Activated CD8-positive, alpha-beta T cell treated with anti-CD3 and anti-CD28 coated beads for 36 hours (primary cell): ENCODE results near the gene DKKL1. TPM values are rescaled to one million over a fixed set of nuclear protein-coding genes. Genes with fewer than 3 reads are reported as not detected.
A peak's percentile ranks its signal among the peaks of the same experiment; 100 is the strongest.

Experiments
- ATAC-seq: fragments of 200-7000 bp; cut with Tn5 transposase; one replicate; pipeline ENCODE4 v1.10.0; 2021; ENCODE audit warnings: mild to moderate bottlenecking, moderate library complexity
- CTCF ChIA-PET: fragments of 350-600 bp; sonication (Branson Sonifier 250); formaldehyde crosslinking; loops from one replicate; lab custom pipeline; 2021; ENCODE audit warnings: antibody characterized with exemption; lab: Charles Lee
- POLR2A ChIA-PET: fragments of 350-600 bp; sonication (Branson Sonifier 250); formaldehyde crosslinking; loops from one replicate; lab custom pipeline; 2021; ENCODE audit warnings: antibody characterized with exemption; lab: Charles Lee
- DNase-seq: peaks from one replicate; pipeline ENCODE4 v3.0.0-alpha.2; 2020
- H3K27ac Mint-ChIP-seq: one replicate; pipeline ENCODE4 v1.8.0; 2021; ENCODE audit warnings: mild to moderate bottlenecking, mixed read lengths
- H3K27me3 Mint-ChIP-seq: one replicate; pipeline ENCODE4 v1.8.0; 2021; ENCODE audit warnings: mixed read lengths
- H3K36me3 Mint-ChIP-seq: one replicate; pipeline ENCODE4 v1.8.0; 2021; ENCODE audit warnings: low read depth, mixed read lengths
- H3K4me1 Mint-ChIP-seq: one replicate; pipeline ENCODE4 v1.8.0; 2021; ENCODE audit warnings: low read depth, mixed read lengths
- H3K4me3 Mint-ChIP-seq: one replicate; pipeline ENCODE4 v1.8.0; 2021; ENCODE audit warnings: mild to moderate bottlenecking, moderate library complexity, mixed read lengths
- H3K9me3 Mint-ChIP-seq: one replicate; pipeline ENCODE4 v1.8.0; 2021; ENCODE audit warnings: mixed read lengths
- intact Hi-C: fragments of 100-400 bp; cut with micrococcal nuclease; formaldehyde crosslinking; loops from one replicate; pipeline ENCODE4 v1.10.0; 2022
- total RNA-seq, 2 experiments: library from RNA; stranded (reverse); gene quantifications; one replicate each; pipeline ENCODE4 v1.2.3, GENCODE V29; 2021
- TF ChIP-seq, protein P1 (sequence below): fragments of 200-600 bp; IDR thresholded peaks from one replicate; pipeline ENCODE4 v1.8.0; 2022; ENCODE audit warnings: antibody characterized with exemption, mild to moderate bottlenecking

Gene DKKL1
- total RNA-seq, 2 experiments from 2014 or later = not detected

DNA sequence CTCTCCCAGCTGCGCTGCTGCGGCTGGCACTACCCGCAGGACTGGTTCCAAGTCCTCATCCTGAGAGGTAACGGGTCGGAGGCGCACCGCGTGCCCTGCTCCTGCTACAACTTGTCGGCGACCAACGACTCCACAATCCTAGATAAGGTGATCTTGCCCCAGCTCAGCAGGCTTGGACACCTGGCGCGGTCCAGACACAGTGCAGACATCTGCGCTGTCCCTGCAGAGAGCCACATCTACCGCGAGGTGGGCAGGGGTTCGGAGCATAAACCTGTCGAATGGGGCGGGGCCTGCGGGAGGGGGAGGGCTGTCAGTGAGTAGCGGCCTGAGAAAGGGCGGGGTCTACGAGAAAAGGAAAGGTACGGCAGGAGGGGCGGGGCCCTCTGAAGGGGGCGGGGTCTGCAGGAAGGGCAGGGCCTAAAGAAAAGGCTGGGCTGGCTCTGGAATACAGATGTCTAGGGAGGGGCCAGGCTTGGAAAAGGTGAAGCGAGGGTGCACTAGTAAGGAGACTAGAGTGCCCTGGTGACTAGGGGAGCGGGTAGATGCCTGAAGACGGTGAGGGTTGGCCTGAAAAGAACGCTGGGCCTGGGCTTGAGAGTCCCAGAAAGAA, 24.9 kb upstream of the DKKL1 start:
- intact Hi-C loops = no loop called here
- peak overlapping the region; percentile 38 for H3K27ac Mint-ChIP-seq
- no peaks in the 10 kb centered on the region for H3K27me3 Mint-ChIP-seq
- POLR2A ChIA-PET = no interaction called here
- CTCF ChIA-PET = no interaction called here
- peaks cover 42% of the 10 kb centered on the region for H3K4me1 Mint-ChIP-seq
- H3K36me3 Mint-ChIP-seq = peaks cover 34% of the 10 kb centered on the region
- TF ChIP-seq, protein P1, sequence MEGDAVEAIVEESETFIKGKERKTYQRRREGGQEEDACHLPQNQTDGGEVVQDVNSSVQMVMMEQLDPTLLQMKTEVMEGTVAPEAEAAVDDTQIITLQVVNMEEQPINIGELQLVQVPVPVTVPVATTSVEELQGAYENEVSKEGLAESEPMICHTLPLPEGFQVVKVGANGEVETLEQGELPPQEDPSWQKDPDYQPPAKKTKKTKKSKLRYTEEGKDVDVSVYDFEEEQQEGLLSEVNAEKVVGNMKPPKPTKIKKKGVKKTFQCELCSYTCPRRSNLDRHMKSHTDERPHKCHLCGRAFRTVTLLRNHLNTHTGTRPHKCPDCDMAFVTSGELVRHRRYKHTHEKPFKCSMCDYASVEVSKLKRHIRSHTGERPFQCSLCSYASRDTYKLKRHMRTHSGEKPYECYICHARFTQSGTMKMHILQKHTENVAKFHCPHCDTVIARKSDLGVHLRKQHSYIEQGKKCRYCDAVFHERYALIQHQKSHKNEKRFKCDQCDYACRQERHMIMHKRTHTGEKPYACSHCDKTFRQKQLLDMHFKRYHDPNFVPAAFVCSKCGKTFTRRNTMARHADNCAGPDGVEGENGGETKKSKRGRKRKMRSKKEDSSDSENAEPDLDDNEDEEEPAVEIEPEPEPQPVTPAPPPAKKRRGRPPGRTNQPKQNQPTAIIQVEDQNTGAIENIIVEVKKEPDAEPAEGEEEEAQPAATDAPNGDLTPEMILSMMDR = no peak
- no peak overlapping the region for H3K4me3 Mint-ChIP-seq
- DNase-seq = peak; percentile 46
- peak; percentile 17 for ATAC-seq
- no peaks in the 10 kb centered on the region for H3K9me3 Mint-ChIP-seq

DNA sequence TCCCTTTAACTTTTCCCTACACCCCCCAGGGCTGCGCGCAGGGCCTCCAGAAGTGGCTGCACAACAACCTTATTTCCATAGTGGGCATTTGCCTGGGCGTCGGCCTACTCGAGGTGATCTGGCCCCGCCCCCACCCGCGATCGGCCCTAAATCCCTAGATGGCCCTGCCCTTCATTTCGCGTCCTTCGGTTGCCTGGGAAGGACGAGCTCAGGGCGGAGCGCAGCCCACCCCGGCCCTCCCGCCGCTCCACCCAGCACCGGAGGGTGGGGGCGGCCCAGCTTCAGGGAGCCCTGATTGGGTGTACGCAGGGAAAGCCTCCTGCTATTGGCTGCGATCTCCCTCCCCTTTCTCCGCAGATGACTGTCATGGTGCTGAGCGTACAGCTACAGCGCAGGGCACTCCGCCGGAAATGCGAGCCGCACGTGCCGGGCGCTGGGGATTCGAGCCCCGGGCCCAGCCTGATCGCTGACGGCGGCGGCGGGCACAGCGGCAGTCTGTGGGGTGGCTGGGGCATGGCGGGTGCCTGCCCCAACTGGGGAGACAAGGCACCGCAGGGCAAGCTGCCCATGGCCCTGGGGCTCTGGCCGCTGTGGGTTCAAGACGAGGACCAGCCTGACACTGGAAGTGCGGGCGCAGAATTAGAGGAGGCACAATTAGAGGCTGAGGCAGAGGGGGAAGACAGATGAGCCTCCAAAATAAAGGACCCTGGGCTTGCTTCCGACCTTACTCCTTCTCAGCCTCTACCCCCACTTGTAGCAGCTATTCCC, 24.2 kb upstream of the DKKL1 start:
- Mint-ChIP-seq H3K27me3 (no peaks in the 10 kb centered on the region), H3K36me3 (peaks cover 34% of the 10 kb centered on the region), H3K9me3 (no peaks in the 10 kb centered on the region), H3K4me3 (no peak overlapping the region), H3K27ac (no peak overlapping the region), H3K4me1 (peaks cover 37% of the 10 kb centered on the region)
- no peak for DNase-seq
- TF ChIP-seq, protein P1 = no peak
- intact Hi-C loops = no loop called here
- POLR2A ChIA-PET = no interaction called here
- ATAC-seq = no peak
- CTCF ChIA-PET = no interaction called here

DNA sequence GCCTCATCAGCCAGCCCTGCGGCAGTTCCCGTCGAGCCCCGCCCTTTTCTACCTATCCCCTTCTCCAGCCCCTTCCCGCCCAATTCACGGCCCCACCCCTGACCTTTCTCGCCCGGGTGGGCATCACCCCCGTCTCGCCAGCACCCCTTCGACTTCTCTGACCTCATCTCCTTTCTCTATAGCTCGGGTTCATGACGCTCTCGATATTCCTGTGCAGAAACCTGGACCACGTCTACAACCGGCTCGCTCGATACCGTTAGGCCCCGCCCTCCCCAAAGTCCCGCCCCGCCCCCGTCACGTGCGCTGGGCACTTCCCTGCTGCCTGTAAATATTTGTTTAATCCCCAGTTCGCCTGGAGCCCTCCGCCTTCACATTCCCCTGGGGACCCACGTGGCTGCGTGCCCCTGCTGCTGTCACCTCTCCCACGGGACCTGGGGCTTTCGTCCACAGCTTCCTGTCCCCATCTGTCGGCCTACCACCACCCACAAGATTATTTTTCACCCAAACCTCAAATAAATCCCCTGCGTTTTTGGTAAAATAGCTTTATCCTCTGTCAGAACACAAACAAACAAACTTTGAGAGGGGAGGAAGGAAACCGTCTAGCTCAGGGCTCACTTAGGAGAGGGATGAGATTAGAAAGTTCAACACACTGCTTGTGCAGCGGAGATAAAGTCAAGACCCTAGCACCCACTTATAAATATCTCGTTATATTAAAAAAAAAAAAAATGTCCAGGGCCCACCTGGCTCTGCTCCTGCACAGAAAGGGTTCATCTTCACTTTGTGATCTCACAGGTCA, 23.4 kb upstream of the DKKL1 start:
- Mint-ChIP-seq H3K4me3 (no peak overlapping the region), H3K27me3 (no peaks in the 10 kb centered on the region), H3K36me3 (peaks cover 34% of the 10 kb centered on the region), H3K9me3 (no peaks in the 10 kb centered on the region), H3K4me1 (peaks cover 42% of the 10 kb centered on the region), H3K27ac (peak overlapping the region; percentile 56)
- CTCF ChIA-PET = no interaction called here
- DNase-seq (peak; percentile 21), ATAC-seq (no peak)
- TF ChIP-seq, protein P1 = no peak
- intact Hi-C loops = no loop called here
- POLR2A ChIA-PET = interaction anchor here (0.7 to 1.2 kb wide), 2 partner anchors 15 to 130 kb away, joined by 3 to 4 read pairs; partner anchors contain the start of gene SLC6A16

DNA sequence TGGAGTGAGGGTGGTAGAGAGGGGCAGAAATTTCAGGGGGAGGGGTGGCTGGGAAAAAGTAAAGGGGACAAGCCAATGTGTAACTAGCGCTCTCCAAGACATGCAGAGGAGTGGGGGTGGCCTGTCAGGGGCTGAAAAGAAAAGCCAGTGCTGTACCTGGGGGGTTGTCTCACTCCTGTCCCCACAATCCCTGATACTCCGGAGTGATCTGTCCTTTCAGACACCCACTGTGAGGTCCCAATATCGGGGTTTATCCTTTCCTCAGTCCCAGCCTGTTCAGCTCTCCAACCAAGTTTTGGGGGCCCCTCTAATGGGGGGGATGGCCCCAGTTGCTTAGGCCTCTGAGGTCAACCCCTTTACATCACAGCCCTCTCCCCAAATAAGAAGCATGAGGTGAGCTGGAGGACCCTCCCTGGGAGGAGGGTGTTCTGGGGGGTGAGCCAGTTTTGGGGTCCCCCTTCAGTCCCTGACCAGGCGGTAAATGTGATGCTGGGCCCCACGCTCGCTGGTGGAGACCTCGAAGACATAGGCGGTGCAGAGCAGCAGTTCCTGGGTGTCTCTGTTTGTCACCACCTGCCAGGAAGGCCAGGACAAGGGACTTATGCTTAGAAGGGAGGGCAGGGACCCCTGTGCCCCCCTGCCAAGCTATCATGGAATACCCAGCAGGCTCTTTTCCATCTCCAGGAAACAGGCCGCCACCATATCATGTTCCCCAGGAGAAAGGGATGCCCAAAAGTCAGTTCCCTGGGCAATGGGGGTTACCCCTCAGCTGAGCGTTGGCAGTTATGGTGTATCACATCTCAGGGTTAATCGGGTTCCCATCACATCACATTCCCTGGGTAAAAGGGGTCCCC, 22.6 kb upstream of the DKKL1 start:
- no peaks in the 10 kb centered on the region for H3K9me3 Mint-ChIP-seq
- ChIA-PET CTCF (no interaction called here), POLR2A (interaction anchor here (0.7 to 2.5 kb wide), 3 partner anchors 8 to 131 kb away, joined by 3 to 6 read pairs (median 4); partner anchors contain the start of gene SLC6A16)
- TF ChIP-seq, protein P1 = no peak
- no peak overlapping the region for H3K27ac Mint-ChIP-seq
- intact Hi-C loops = no loop called here
- no peaks in the 10 kb centered on the region for H3K27me3 Mint-ChIP-seq
- DNase-seq (no peak), ATAC-seq (no peak)
- H3K36me3 Mint-ChIP-seq = peaks cover 31% of the 10 kb centered on the region
- peaks cover 42% of the 10 kb centered on the region for H3K4me1 Mint-ChIP-seq
- no peak overlapping the region for H3K4me3 Mint-ChIP-seq
